ENCODE measurements around the gene MR1.

MR1 gene

GRCh38 chr1:181108304-181108867, 74.6 kb downstream of the MR1 start:
- no peak for DNase-seq (ENCODE audit: low read depth in 2 of 2)

GRCh38 chr1:181110013-181110412, 76.2 kb downstream of the MR1 start:
- DNase-seq (ENCODE audit: low read depth in 2 of 2): no peak

All from activated CD8-positive, alpha-beta memory T cell treated with anti-CD3 and anti-CD28 coated beads for 4 hours (primary cell).